Panc1 (cell line): ENCODE results near the gene LAMP5. TPM values are rescaled to one million over a fixed set of nuclear protein-coding genes. Genes with fewer than 3 reads are reported as not detected.

ENCODE experiments used
- ATAC-seq: fragments of 200-7000 bp; cut with Tn5 transposase; 2 replicates; pipeline ENCODE4 v1.9.1; 2020; ENCODE audit warnings: mild to moderate bottlenecking, moderate library complexity
- BruUV-seq: library from RNA; stranded (reverse); fragments of 400-500 nt; replicated peaks from 2 replicates; lab custom pipeline; 2021; lab: Mats Ljungman, UMichigan
- CTCF ChIA-PET: fragments of 300-600 bp; sonication (Branson Sonifier 250); formaldehyde crosslinking; loops from one replicate; lab custom pipeline; 2022; ENCODE audit warnings: antibody characterized with exemption; lab: Charles Lee
- POLR2A ChIA-PET: fragments of 300-600 bp; sonication (Branson Sonifier 250); formaldehyde crosslinking; loops from one replicate; lab custom pipeline; 2022; ENCODE audit warnings: antibody characterized with exemption; lab: Charles Lee
- DNase-seq: peaks from one replicate; pipeline ENCODE4 v3.0.0-alpha.2; 2010; ENCODE audit warnings: low read depth, low spot score
- H3K27ac ChIP-seq: 2 replicates; pipeline ENCODE4 v1.5.1; 2011; ENCODE audit warnings: mild to moderate bottlenecking, low read length, inconsistent platforms
- H3K27me3 ChIP-seq: fragments of 200-500 bp; sonication (Bioruptor generic); 2 replicates; pipeline ENCODE4 v1.6.0; 2014; ENCODE audit warnings: low read length, inconsistent platforms; ENCODE audit not compliant: control insufficient read depth, insufficient read depth
- H3K36me3 ChIP-seq: fragments of 200-500 bp; sonication (Bioruptor generic); 2 replicates; pipeline ENCODE4 v1.5.1; 2014; ENCODE audit warnings: inconsistent platforms, mild to moderate bottlenecking, low read length, moderate library complexity; ENCODE audit not compliant: control insufficient read depth, insufficient read depth
- H3K4me1 ChIP-seq: 2 replicates; pipeline ENCODE4 v1.5.1; 2011; ENCODE audit warnings: inconsistent platforms, mild to moderate bottlenecking, low read length, moderate library complexity; ENCODE audit not compliant: control insufficient read depth, insufficient read depth
- H3K4me3 ChIP-seq, 2 experiments: 2 replicates each; pipeline ENCODE4 v1.5.1; 2011 to 2012; ENCODE audit warnings: low read depth in 2 of 2, low read length in 2 of 2, mild to moderate bottlenecking in 2 of 2, inconsistent platforms in 1 of 2, moderate library complexity in 1 of 2
- H3K9me3 ChIP-seq: fragments of 200-500 bp; sonication (Bioruptor generic); 2 replicates; pipeline ENCODE4 v1.5.1; 2014; ENCODE audit warnings: low read depth, mild to moderate bottlenecking, inconsistent platforms, low read length, moderate library complexity; ENCODE audit not compliant: control insufficient read depth, insufficient read depth
- POLR2AphosphoS5 ChIP-seq: IDR thresholded peaks from 2 replicates; pipeline ENCODE4 v1.6.1; 2012; ENCODE audit warnings: mild to moderate bottlenecking, low read depth, low read length, moderate library complexity
- SIN3A ChIP-seq: IDR thresholded peaks from 2 replicates; pipeline ENCODE4 v1.6.1; 2012; ENCODE audit warnings: low read depth, mild to moderate bottlenecking, low read length, moderate library complexity, borderline replicate concordance; ENCODE audit not compliant: insufficient read depth
- TCF7L2 ChIP-seq: IDR thresholded peaks from 2 replicates; pipeline ENCODE4 v1.6.1; 2011; ENCODE audit warnings: mild to moderate bottlenecking, low read depth, low read length, inconsistent platforms
- in situ Hi-C: cut with HindIII; loops from 2 replicates; pipeline ENCODE4 v1.10.0; 2016; ENCODE audit warnings: low sequenced_read_pairs, low pct_unique_long_range_greater_than_20kb
- intact Hi-C: fragments of 100-400 bp; cut with micrococcal nuclease; formaldehyde crosslinking; loops from one replicate; pipeline ENCODE4 v1.10.0; 2022; ENCODE audit not compliant: unreplicated experiment
- total RNA-seq: library from RNA; stranded (reverse); gene quantifications from one replicate; pipeline ENCODE4 v1.2.1, GENCODE V29; 2021; ENCODE audit not compliant: unreplicated experiment
- TF ChIP-seq, protein P1 (sequence below): fragments of 450-650 bp; IDR thresholded peaks from 2 replicates; pipeline ENCODE4 v1.5.1; 2017; ENCODE audit warnings: mild to moderate bottlenecking
- TF ChIP-seq, protein P2 (sequence below), 2 experiments: IDR thresholded peaks; 2 replicates each; pipeline ENCODE4 v1.6.1; 2011 to 2012; ENCODE audit warnings: low read depth in 2 of 2, control low read depth in 1 of 2, low read length in 1 of 2, mild to moderate bottlenecking in 1 of 2, moderate library complexity in 1 of 2; ENCODE audit not compliant: insufficient read depth in 1 of 2

Gene LAMP5
- total RNA-seq, 1 experiment from 2014 or later: not detected

DNA sequence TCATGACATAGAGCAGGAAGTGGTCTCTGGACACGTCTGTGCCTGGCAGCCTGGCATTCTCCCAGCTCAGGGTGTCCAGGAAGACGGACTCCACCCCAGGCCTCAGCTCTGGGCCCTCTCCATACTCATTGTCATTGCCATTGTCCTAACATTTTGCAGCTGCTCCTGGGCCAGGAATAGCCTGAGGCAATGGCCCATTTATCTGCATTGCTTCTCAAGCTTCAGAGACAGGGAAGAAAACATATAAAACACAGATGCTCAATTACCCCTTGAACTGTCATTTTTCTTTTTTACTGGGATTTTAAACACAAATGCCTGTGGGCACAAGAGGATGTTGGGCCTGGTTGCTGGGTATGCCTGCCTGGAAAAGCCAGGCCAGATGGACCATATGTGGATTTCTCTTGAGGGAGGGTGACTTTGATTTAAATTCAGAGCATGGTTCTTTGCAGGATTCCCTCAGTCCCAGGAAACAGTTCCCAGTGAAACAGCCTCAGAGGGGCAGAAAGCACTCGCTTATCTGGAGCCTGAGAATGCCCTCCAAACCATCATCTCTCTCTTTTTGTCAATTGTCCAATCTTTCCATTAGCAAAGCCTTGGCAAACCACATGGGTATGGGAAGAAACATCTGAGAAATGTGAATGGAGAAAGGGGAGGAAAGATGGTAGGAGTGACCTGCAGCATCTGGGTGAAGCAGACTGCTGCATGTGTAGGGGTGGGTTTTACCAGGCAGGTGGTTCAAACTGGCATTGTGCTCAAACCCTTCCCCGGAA is 17.9 kb downstream of the LAMP5 start:
- Histone ChIP-seq H3K36me3 (no peaks in the 10 kb centered on the region), H3K27ac (no peak overlapping the region), H3K4me3 (no peak overlapping the region), H3K27me3 (no peaks in the 10 kb centered on the region), H3K4me1 (no peaks in the 10 kb centered on the region), H3K9me3 (no peaks in the 10 kb centered on the region)
- TF ChIP-seq, protein P1, sequence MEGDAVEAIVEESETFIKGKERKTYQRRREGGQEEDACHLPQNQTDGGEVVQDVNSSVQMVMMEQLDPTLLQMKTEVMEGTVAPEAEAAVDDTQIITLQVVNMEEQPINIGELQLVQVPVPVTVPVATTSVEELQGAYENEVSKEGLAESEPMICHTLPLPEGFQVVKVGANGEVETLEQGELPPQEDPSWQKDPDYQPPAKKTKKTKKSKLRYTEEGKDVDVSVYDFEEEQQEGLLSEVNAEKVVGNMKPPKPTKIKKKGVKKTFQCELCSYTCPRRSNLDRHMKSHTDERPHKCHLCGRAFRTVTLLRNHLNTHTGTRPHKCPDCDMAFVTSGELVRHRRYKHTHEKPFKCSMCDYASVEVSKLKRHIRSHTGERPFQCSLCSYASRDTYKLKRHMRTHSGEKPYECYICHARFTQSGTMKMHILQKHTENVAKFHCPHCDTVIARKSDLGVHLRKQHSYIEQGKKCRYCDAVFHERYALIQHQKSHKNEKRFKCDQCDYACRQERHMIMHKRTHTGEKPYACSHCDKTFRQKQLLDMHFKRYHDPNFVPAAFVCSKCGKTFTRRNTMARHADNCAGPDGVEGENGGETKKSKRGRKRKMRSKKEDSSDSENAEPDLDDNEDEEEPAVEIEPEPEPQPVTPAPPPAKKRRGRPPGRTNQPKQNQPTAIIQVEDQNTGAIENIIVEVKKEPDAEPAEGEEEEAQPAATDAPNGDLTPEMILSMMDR: no peak
- no peak for TF ChIP-seq TCF7L2
- no peak for TF ChIP-seq POLR2AphosphoS5
- no peak for TF ChIP-seq SIN3A
- DNase-seq (no peak), ATAC-seq (no peak)
- CTCF ChIA-PET: no interaction called here
- POLR2A ChIA-PET: no interaction called here
- in situ Hi-C loops (no loop called here), intact Hi-C loops (no loop called here)
- no TSS peak for BruUV-seq

DNA sequence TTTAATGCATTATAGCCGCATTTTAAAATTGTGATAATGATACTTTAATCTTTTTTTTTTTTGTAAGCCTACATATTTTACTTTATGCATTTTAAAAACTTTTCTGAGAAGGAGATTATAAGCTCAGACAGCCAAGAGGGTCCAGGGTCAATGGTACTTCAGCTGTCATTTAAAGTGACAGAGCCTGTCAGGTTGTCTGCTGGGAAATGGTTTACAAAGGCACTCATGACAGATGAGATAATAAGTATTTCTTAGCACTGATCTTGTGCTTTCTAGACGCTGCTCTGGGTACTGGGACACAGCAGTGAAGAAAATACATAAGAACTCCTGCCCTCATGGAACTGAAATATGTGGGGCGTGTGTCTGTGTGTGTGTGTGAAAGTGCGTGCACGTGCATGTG is 19.6 kb downstream of the LAMP5 start:
- Histone ChIP-seq H3K36me3 (no peaks in the 10 kb centered on the region), H3K27me3 (no peaks in the 10 kb centered on the region), H3K4me3 (no peak overlapping the region), H3K9me3 (no peaks in the 10 kb centered on the region), H3K27ac (no peak overlapping the region), H3K4me1 (no peaks in the 10 kb centered on the region)
- POLR2A ChIA-PET: no interaction called here
- DNase-seq: no peak
- no peak for ATAC-seq
- TF ChIP-seq POLR2AphosphoS5 (no peak), TCF7L2 (no peak), SIN3A (no peak)
- TF ChIP-seq, protein P2, sequence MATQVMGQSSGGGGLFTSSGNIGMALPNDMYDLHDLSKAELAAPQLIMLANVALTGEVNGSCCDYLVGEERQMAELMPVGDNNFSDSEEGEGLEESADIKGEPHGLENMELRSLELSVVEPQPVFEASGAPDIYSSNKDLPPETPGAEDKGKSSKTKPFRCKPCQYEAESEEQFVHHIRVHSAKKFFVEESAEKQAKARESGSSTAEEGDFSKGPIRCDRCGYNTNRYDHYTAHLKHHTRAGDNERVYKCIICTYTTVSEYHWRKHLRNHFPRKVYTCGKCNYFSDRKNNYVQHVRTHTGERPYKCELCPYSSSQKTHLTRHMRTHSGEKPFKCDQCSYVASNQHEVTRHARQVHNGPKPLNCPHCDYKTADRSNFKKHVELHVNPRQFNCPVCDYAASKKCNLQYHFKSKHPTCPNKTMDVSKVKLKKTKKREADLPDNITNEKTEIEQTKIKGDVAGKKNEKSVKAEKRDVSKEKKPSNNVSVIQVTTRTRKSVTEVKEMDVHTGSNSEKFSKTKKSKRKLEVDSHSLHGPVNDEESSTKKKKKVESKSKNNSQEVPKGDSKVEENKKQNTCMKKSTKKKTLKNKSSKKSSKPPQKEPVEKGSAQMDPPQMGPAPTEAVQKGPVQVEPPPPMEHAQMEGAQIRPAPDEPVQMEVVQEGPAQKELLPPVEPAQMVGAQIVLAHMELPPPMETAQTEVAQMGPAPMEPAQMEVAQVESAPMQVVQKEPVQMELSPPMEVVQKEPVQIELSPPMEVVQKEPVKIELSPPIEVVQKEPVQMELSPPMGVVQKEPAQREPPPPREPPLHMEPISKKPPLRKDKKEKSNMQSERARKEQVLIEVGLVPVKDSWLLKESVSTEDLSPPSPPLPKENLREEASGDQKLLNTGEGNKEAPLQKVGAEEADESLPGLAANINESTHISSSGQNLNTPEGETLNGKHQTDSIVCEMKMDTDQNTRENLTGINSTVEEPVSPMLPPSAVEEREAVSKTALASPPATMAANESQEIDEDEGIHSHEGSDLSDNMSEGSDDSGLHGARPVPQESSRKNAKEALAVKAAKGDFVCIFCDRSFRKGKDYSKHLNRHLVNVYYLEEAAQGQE (IDR thresholded peaks at IDR 0.05; ENCODE audit: insufficient read depth in 1 of 2, low read depth in 2 of 2, low read length in 1 of 2): no peak
- TF ChIP-seq, protein P1: no peak
- CTCF ChIA-PET: no interaction called here
- intact Hi-C loops: no loop called here
- no TSS peak for BruUV-seq
- in situ Hi-C loops: no loop called here
